Activated T-cell treated with anti-CD3 and anti-CD28 coated beads, Interleukin-2, amount 50 U/mL, for 4 hours (primary cell): ENCODE data around the gene CD86. TPM values are rescaled to one million over a fixed set of nuclear protein-coding genes. Genes with fewer than 3 reads are reported as not detected.

ENCODE experiments used
- ATAC-seq, 2 donors: fragments of 200-7000 bp; cut with Tn5 transposase; one replicate each; pipeline ENCODE4 v1.10.0; 2021
- DNase-seq: peaks from one replicate; pipeline ENCODE4 v3.0.0-alpha.2; 2020
- H3K27me3 Mint-ChIP-seq: one replicate; pipeline ENCODE4 v1.8.0; 2021; ENCODE audit warnings: low read depth, mixed read lengths
- H3K36me3 Mint-ChIP-seq: one replicate; pipeline ENCODE4 v1.8.0; 2022; ENCODE audit warnings: mixed read lengths; ENCODE audit not compliant: insufficient read depth
- H3K4me1 Mint-ChIP-seq: one replicate; pipeline ENCODE4 v1.8.0; 2021; ENCODE audit warnings: low read depth, mixed read lengths
- H3K4me3 Mint-ChIP-seq: one replicate; pipeline ENCODE4 v1.8.0; 2021; ENCODE audit warnings: mild to moderate bottlenecking, moderate library complexity, mixed read lengths
- H3K9me3 Mint-ChIP-seq: one replicate; pipeline ENCODE4 v1.8.0; 2021; ENCODE audit warnings: mixed read lengths
- total RNA-seq, 3 donors: library from RNA; stranded (reverse); gene quantifications; one replicate each; pipeline ENCODE4 v1.2.1, GENCODE V29; 2021

CD86 gene
- total RNA-seq, 3 donors from 2014 or later: 1.8 to 4.7 (median 2.0) TPM

DNA sequence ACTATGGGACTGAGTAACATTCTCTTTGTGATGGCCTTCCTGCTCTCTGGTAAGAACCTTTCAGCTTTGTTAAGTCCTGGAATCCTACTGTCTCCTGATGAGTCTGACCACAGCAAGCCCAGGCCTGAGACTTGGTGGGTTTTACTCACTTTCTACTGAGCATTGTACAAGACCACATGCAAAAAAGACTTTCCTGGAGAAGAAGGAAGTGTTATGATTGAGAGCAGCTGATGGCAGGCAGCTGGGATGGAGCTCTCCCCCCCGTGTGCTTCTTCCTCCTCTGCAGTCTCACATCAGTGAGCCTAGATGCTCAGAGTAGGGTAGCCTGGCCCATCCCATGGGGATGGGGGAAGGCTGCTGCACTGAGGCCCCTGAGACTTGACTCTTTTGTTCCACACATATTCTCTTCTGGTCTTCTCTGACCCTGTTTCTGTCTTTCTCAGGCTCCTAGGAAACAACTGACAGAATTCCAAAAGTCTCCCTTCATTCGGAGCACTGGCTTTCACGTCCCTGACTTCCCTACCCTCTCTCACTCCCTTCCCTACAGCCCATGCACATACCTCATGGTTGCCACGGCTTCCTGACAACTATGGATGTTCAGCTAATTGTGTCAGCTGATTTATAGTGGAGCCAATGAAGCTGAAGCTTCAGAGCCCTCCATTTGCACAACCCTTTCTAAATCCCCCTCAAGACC is 36.6 kb downstream of the CD86 start:
- H3K4me1 Mint-ChIP-seq: peaks cover 20% of the 10 kb centered on the region
- DNase-seq (no peak), ATAC-seq (no peak)
- H3K36me3 Mint-ChIP-seq: no peaks in the 10 kb centered on the region
- no peak overlapping the region for H3K4me3 Mint-ChIP-seq
- no peaks in the 10 kb centered on the region for H3K27me3 Mint-ChIP-seq
- H3K9me3 Mint-ChIP-seq: no peaks in the 10 kb centered on the region

DNA sequence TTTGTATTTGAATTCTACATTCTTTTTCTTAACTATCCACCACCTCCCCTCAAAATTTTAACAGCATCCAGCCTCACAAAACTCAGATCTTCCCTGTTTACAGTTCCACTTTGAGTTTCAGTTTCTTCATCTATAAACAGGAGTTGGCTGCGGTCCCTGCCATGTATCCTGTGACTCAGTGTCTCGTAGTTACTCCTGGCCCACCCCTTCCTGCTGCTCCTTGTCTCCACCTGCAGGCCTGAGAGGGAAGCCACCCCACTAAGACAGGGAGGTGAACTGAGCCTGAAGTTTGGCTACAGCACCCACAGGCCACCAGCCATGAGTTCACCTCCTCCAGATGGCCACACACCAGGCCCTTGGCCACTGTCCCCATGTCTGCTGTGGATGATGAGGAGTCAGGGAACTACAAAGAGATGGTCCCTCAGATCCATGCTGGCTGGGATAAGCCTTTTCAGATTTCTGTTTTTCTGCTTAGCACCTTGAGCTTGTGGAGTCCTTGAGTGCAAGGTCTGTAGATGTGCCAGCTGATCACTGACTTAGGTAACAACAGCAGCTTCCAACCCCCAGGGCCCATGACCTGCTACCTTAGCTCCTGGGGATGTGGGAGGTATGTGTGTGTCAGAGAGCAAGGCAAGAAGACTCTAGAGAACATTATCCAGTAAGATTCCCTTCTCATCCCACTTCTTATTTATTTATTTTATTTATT is 37.5 kb downstream of the CD86 start:
- ATAC-seq: peak; percentile 91 to 96
- no peak overlapping the region for H3K4me3 Mint-ChIP-seq
- H3K27me3 Mint-ChIP-seq: no peaks in the 10 kb centered on the region
- DNase-seq: peak; percentile 7
- peaks cover 20% of the 10 kb centered on the region for H3K4me1 Mint-ChIP-seq
- no peaks in the 10 kb centered on the region for H3K36me3 Mint-ChIP-seq
- no peaks in the 10 kb centered on the region for H3K9me3 Mint-ChIP-seq

DNA sequence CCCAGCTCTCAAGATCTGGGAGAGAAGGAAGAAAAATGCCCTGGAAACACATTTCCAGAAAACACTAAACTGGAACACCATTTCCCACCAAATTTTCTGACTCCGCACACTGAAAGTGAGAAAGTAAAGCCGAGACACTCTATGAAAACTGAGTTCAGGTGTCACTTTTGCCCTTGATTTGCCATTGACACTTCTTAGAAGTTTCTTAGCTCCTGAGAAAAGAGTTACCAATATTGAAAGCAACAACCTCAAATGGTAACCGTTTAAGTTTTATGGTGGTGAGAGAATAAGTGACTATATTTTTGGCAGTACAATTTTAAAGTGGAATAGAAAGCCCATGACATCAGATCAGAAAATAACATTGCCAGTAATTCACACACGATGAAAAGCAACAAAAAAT is 39.0 kb downstream of the CD86 start:
- peaks cover 20% of the 10 kb centered on the region for H3K4me1 Mint-ChIP-seq
- H3K36me3 Mint-ChIP-seq: no peaks in the 10 kb centered on the region
- no peaks in the 10 kb centered on the region for H3K27me3 Mint-ChIP-seq
- no peak overlapping the region for H3K4me3 Mint-ChIP-seq
- ATAC-seq (peak in 1 of 2 donors; percentile 30), DNase-seq (no peak)
- no peaks in the 10 kb centered on the region for H3K9me3 Mint-ChIP-seq

DNA sequence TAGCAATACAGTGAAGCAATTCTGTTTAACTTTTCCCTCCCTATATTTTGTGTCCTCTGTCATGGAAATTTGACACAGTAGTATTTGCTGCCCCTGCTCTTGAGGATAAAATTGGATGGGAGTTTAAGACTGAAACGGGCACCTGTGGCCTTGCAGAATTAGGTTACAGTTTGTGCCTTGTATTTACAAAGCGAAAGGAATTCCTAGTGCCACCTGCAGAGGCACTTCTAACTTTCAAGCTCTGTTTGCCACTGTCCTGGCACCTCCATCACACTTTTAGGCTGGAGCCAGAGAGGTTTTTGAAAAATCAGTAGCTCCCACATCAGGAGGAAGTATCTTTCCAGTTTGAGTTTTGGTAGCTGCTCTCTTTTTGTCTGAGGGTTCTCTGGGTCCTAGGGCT is 39.5 kb downstream of the CD86 start:
- H3K9me3 Mint-ChIP-seq: no peaks in the 10 kb centered on the region
- peaks cover 20% of the 10 kb centered on the region for H3K4me1 Mint-ChIP-seq
- no peaks in the 10 kb centered on the region for H3K27me3 Mint-ChIP-seq
- DNase-seq: no peak
- H3K36me3 Mint-ChIP-seq: no peaks in the 10 kb centered on the region
- no peak for ATAC-seq
- H3K4me3 Mint-ChIP-seq: no peak overlapping the region

DNA sequence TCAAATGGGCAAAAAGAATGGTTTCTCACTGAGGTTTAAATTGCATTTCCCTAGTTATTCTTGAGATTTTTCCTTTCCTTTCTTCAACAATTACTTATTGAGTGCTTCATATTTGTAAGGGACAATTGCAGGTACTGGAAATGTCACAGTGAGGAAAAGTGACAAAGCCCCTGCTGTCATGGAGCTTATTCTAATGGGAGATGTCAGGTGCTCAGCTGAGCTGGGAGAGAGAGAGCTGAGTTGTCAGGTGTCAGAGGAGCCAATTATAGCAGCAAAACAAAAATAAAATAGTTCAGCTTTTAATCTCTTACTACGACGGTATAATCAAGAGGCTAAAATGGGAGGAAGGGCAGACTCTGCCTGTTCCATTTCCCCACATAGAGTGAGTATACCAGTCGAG is 42.0 kb downstream of the CD86 start:
- Mint-ChIP-seq H3K36me3 (no peaks in the 10 kb centered on the region), H3K4me3 (no peak overlapping the region), H3K4me1 (peaks cover 29% of the 10 kb centered on the region), H3K27me3 (no peaks in the 10 kb centered on the region), H3K9me3 (no peaks in the 10 kb centered on the region)
- ATAC-seq: no peak
- no peak for DNase-seq

DNA sequence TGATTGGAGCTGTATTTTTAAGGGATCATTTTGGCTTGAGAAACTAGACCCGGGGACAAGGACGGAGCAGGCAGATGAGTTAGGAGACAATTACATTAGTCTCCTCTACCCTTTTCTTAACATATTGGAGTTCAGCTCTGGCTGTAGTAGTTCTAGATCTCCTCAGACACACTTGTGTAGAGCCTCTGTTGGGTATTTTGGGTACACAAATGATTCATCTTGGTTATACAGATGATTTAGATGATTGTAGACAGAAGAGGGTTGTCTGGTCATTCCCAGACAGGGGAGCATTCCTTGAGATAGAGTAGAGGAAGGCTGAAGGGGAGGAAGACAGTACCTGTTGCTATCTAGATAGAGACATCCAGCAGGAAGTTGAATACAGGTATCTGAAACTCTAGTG is 43.4 kb downstream of the CD86 start:
- DNase-seq (no peak), ATAC-seq (no peak)
- no peaks in the 10 kb centered on the region for H3K36me3 Mint-ChIP-seq
- no peaks in the 10 kb centered on the region for H3K27me3 Mint-ChIP-seq
- peaks cover 35% of the 10 kb centered on the region for H3K4me1 Mint-ChIP-seq
- H3K4me3 Mint-ChIP-seq: no peak overlapping the region
- no peaks in the 10 kb centered on the region for H3K9me3 Mint-ChIP-seq

DNA sequence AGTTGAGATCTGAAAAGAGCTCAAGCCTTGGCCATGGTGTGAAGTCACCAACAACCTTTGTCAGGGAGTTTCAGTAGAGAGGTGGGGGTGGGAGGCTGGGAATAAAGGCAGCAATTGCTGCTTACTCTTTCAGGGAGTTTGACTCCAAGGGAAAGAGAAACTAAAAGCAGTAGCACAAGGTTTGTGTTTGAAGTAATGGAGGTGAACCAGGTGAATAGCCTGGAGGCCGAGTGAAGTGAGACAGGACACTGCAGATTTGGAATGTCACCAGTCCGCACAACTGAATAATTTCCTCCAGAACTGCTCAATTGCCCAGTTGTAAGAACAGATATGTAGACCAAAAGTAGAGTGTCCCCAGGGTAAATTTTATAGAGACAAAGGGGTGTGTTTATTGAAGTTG is 44.1 kb downstream of the CD86 start:
- no peak for DNase-seq

DNA sequence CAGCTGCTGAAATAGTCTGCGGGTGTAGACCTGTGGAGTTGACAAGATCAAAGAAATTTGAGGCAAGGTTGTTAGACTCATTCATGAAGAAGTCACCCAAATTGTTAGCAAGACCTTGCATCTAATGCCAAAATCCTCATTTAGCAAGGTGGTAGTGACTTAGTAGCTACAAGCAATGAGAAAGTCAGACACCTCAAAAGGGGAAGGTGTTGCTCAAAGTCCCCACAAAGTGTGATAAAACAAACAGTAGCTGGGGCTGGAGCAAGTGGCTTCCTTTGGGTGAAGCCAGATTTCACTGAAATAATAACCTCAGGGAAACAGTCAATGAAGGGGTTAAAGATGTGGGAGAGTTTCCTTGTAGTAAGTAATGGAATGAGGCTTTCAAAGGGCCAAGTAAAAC is 44.9 kb downstream of the CD86 start:
- no peak for DNase-seq
- Mint-ChIP-seq H3K9me3 (no peaks in the 10 kb centered on the region), H3K27me3 (no peaks in the 10 kb centered on the region), H3K4me3 (no peak overlapping the region), H3K36me3 (no peaks in the 10 kb centered on the region), H3K4me1 (peaks cover 39% of the 10 kb centered on the region)
- no peak for ATAC-seq

More for the DNA sequence above, 44.1 kb downstream of the CD86 start:
- Mint-ChIP-seq H3K36me3 (no peaks in the 10 kb centered on the region), H3K4me3 (no peak overlapping the region), H3K27me3 (no peaks in the 10 kb centered on the region), H3K9me3 (no peaks in the 10 kb centered on the region), H3K4me1 (peaks cover 35% of the 10 kb centered on the region)
- ATAC-seq: no peak

DNA sequence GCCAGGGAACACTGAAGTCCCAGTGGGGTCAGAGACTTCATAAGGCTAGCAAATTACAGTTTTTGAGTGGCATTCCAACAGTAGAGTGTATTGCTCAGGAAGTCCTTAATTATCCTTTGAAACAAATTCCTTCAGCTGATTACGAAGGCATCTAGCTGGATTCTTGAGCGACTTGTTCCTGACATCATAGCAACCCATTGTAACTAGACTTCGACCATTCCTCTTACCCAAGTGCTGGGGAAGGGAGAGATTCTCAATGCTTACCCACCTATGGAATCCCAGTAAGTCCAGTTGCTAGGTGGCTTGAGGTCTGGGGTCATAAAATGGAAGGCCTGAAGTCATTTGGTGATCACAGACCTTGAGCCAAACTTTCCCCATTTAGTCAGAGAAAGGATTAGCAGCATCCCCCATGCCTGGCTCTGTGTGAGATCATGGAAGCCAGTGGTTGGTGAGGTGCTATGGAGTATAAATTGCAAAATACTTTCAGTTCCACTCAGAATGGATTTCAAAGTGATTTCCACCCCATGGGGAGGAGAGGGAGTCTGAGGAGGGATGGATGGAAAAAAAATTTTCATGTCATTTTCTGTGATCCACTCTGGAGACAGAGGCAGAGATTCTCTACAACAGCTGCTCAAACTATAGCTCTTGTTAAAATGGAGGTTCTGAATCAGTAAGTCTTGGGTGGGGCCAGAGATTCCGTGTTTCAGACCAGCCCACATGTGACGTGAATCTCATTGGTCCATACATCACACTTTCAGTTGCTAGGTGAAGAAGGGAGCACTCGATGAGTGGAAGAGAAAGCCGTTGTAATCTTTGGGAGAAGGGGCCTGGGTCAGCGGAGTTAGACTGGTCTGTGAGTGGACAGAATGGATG is 45.7 kb downstream of the CD86 start:
- H3K9me3 Mint-ChIP-seq: no peaks in the 10 kb centered on the region

DNA sequence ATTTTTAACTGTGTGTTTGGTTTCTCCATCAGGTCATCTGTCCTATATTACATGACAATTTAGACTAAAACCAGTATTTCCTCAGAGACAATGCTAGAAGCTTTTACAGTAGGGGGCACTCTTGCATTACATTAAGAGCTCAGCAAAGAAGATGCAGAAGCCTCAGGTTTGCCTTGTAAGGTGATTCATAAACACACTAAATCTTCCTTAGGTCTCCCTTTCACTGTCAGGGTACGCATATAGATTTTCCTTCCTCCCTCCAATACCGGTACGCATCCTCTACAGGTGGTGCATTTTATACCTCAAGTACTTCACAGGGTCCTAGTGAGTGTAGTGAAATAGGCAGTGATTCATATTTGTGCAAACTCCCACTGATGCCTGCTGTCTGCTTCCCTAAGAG is 46.5 kb downstream of the CD86 start:
- ATAC-seq: peak; percentile 54 to 72
- Mint-ChIP-seq H3K4me3 (no peak overlapping the region), H3K36me3 (no peaks in the 10 kb centered on the region), H3K4me1 (peaks cover 39% of the 10 kb centered on the region), H3K9me3 (no peaks in the 10 kb centered on the region), H3K27me3 (no peaks in the 10 kb centered on the region)
- DNase-seq: no peak

More for the DNA sequence above, 45.7 kb downstream of the CD86 start:
- Mint-ChIP-seq H3K36me3 (no peaks in the 10 kb centered on the region), H3K4me3 (peak overlapping the region; percentile 68), H3K27me3 (no peaks in the 10 kb centered on the region), H3K4me1 (peaks cover 39% of the 10 kb centered on the region)
- no peak for DNase-seq
- ATAC-seq: peak; percentile 52 to 65

DNA sequence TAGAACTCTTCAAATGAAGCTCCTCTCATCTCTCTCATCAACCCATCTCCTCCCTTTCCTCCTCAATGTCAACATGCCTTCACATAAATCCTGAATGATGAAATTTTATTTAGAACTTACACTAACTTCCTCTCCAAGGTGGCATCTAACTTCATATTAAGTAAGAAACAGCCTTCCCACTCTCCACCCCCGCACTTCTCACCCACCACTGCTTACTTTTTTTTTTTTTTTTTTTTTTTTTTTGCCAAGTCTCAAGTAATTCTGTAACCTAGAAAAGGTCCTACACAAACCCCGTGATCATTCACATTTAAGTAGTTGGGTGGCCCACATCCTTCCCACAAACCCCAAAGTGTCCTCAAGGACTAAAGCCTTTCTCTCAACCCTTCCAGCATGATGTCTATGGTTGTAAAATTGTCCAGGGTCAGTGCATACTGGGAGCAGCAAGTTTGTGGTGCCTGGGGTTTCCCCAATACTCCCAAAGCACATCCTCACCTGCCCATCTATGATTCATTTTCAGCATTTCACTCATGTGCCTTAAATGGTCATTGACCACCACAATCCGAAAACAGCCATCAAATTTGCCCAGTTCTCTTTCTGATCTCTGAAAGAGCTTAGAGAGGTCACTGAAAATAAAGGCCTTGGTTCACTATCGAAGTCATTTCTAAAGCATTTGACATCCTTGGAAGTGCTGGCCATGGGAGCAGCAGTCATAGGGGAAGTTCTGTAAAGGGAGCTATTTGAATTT is 47.2 kb downstream of the CD86 start:
- ATAC-seq (peak in 1 of 2 donors; percentile 18), DNase-seq (peak; percentile 7)
- H3K4me1 Mint-ChIP-seq: peaks cover 39% of the 10 kb centered on the region
- no peaks in the 10 kb centered on the region for H3K27me3 Mint-ChIP-seq
- H3K9me3 Mint-ChIP-seq: no peaks in the 10 kb centered on the region
- no peak overlapping the region for H3K4me3 Mint-ChIP-seq
- H3K36me3 Mint-ChIP-seq: no peaks in the 10 kb centered on the region

DNA sequence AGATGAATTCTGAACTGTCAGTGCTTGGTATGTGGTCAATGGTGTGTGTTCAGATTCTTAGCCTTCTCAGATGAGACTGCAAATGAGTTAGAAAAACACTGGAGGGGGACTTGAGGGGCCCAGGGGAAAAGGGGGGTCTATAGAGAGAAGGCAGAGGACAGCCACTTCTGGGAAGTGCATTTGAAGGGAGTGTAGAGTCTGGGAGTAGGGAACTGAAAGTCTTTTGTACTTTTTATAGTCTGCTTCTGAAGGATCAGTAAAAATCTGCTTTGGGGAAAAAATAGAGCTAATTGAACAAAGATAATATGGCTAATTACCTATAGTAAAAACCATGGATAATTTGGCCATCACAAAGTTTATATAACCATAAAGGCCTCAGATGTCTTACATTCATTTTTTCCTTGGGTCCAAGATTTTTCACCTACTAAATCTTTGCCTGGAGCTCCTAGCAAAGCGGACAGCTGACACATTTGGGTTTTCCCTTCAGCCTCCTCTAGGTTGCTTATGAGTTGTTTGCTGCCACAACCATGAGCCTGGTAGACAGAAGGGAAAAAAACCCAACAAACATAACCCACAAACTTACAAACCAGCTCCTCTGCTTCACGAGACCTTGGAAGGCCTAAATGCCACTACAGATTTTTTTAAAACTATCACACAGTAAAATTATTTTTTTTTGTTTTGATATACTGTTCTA is 48.8 kb downstream of the CD86 start:
- ATAC-seq: peak; percentile 15 to 18
- no peak for DNase-seq
- Mint-ChIP-seq H3K4me1 (peaks cover 39% of the 10 kb centered on the region), H3K4me3 (no peak overlapping the region), H3K9me3 (no peaks in the 10 kb centered on the region), H3K36me3 (no peaks in the 10 kb centered on the region), H3K27me3 (no peaks in the 10 kb centered on the region)

DNA sequence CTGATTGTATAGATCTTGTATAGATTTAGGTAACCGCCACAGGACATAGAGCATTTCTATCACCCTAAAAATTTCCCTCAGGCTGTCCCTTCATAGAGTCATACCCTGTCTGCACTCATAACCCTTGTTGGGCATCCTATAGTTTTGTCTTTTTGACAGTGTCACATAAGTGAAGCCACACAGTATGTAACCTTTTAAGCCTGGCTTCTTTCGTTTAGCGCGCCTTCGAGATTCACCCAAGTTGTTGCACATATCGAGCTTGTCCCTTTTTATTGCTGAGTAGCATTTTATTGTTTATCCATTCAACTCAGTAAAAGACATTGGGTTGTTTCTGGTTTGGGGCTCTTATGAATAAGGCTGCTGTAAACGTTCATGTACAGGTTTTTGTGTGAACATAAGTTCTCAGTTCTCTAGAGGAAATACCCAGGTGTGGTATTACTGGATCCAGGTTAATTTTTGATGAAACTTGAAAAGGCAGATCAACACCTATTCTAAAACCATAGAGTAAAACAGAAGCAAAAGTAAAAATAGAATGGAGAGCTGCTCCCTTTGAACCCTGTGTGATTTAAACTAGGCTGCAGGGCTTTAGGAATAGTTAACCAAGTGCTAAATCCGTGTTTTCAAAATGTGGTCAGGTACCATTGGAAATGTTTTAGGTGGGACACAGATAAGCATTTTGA is 49.5 kb downstream of the CD86 start:
- Mint-ChIP-seq H3K9me3 (no peaks in the 10 kb centered on the region), H3K27me3 (no peaks in the 10 kb centered on the region), H3K4me1 (peaks cover 39% of the 10 kb centered on the region), H3K4me3 (no peak overlapping the region), H3K36me3 (no peaks in the 10 kb centered on the region)
- DNase-seq (no peak), ATAC-seq (no peak)
